ENCODE data around the gene ARL15.

Gene ARL15

GRCh38 chr5:54135042-54135441 lies 175.3 kb downstream of the ARL15 start:
- no peak for TF ChIP-seq POLR2A (IDR thresholded peaks at IDR 0.05; ENCODE audit: low read depth, low read length)
- TF ChIP-seq TAF1 (IDR thresholded peaks at IDR 0.05; ENCODE audit: low read depth, low read length): no peak
- TF ChIP-seq POU2F2 (IDR thresholded peaks at IDR 0.05; ENCODE audit: low read depth, low read length): no peak
- TF ChIP-seq POLR2AphosphoS5 (IDR thresholded peaks at IDR 0.05; ENCODE audit: low read depth, low read length): no peak
- no peak for TF ChIP-seq SPI1 (IDR thresholded peaks at IDR 0.05; ENCODE audit: low read depth, low read length)
- TF ChIP-seq PAX5 (IDR thresholded peaks at IDR 0.05; ENCODE audit: insufficient read depth, low read length, severe bottlenecking): no peak
- FAIRE-seq (no peak), DNase-seq (ENCODE audit: insufficient read length, low spot score) (no peak)

- TF ChIP-seq TAF1 (IDR thresholded peaks at IDR 0.05; ENCODE audit: low read depth, low read length): no peak
- no peak for TF ChIP-seq POLR2AphosphoS5 (IDR thresholded peaks at IDR 0.05; ENCODE audit: low read depth, low read length)
- no peak for TF ChIP-seq SPI1 (IDR thresholded peaks at IDR 0.05; ENCODE audit: low read depth, low read length)
- TF ChIP-seq POU2F2 (IDR thresholded peaks at IDR 0.05; ENCODE audit: low read depth, low read length): no peak
- no peak for TF ChIP-seq PAX5 (IDR thresholded peaks at IDR 0.05; ENCODE audit: insufficient read depth, low read length, severe bottlenecking)
- no peak for TF ChIP-seq POLR2A (IDR thresholded peaks at IDR 0.05; ENCODE audit: low read depth, low read length)
- FAIRE-seq (no peak), DNase-seq (ENCODE audit: insufficient read length, low spot score) (no peak)
Measured at GRCh38 chr5:54133917-54134316, 176.5 kb downstream of the ARL15 start.

- DNase-seq (ENCODE audit: insufficient read length, low spot score) (no peak), FAIRE-seq (no peak)
- no peak for TF ChIP-seq POLR2A (IDR thresholded peaks at IDR 0.05; ENCODE audit: low read depth, low read length)
- no peak for TF ChIP-seq POLR2AphosphoS5 (IDR thresholded peaks at IDR 0.05; ENCODE audit: low read depth, low read length)
Measured at GRCh38 chr5:54120473-54120872, 189.9 kb downstream of the ARL15 start.

- no peak for TF ChIP-seq PAX5 (IDR thresholded peaks at IDR 0.05; ENCODE audit: insufficient read depth, low read length, severe bottlenecking)
- no peak for TF ChIP-seq POLR2AphosphoS5 (IDR thresholded peaks at IDR 0.05; ENCODE audit: low read depth, low read length)
- TF ChIP-seq POLR2A (IDR thresholded peaks at IDR 0.05; ENCODE audit: low read depth, low read length): no peak
- TF ChIP-seq TAF1 (IDR thresholded peaks at IDR 0.05; ENCODE audit: low read depth, low read length): no peak
- no peak for TF ChIP-seq SPI1 (IDR thresholded peaks at IDR 0.05; ENCODE audit: low read depth, low read length)
- TF ChIP-seq POU2F2 (IDR thresholded peaks at IDR 0.05; ENCODE audit: low read depth, low read length): no peak
- FAIRE-seq: no peak
- DNase-seq (ENCODE audit: insufficient read length, low spot score): no peak
Measured at GRCh38 chr5:54117957-54118356, 192.4 kb downstream of the ARL15 start.

- no peak for FAIRE-seq
- no peak for DNase-seq (ENCODE audit: insufficient read length, low spot score)
- TF ChIP-seq TAF1 (IDR thresholded peaks at IDR 0.05; ENCODE audit: low read depth, low read length) (no peak), POLR2AphosphoS5 (IDR thresholded peaks at IDR 0.05; ENCODE audit: low read depth, low read length) (no peak), POU2F2 (IDR thresholded peaks at IDR 0.05; ENCODE audit: low read depth, low read length) (no peak), SPI1 (IDR thresholded peaks at IDR 0.05; ENCODE audit: low read depth, low read length) (no peak), PAX5 (IDR thresholded peaks at IDR 0.05; ENCODE audit: insufficient read depth, low read length, severe bottlenecking) (no peak), POLR2A (IDR thresholded peaks at IDR 0.05; ENCODE audit: low read depth, low read length) (no peak)
Measured at GRCh38 chr5:54115735-54116403, 194.5 kb downstream of the ARL15 start.

- FAIRE-seq: no peak
- DNase-seq (ENCODE audit: insufficient read length, low spot score): no peak
- TF ChIP-seq TAF1 (IDR thresholded peaks at IDR 0.05; ENCODE audit: low read depth, low read length): no peak
- no peak for TF ChIP-seq SPI1 (IDR thresholded peaks at IDR 0.05; ENCODE audit: low read depth, low read length)
- no peak for TF ChIP-seq POU2F2 (IDR thresholded peaks at IDR 0.05; ENCODE audit: low read depth, low read length)
- no peak for TF ChIP-seq PAX5 (IDR thresholded peaks at IDR 0.05; ENCODE audit: insufficient read depth, low read length, severe bottlenecking)
- TF ChIP-seq POLR2AphosphoS5 (IDR thresholded peaks at IDR 0.05; ENCODE audit: low read depth, low read length): no peak
- TF ChIP-seq POLR2A (IDR thresholded peaks at IDR 0.05; ENCODE audit: low read depth, low read length): no peak
Measured at GRCh38 chr5:54113060-54113459, 197.3 kb downstream of the ARL15 start.

- TF ChIP-seq POLR2AphosphoS5 (IDR thresholded peaks at IDR 0.05; ENCODE audit: low read depth, low read length) (no peak), SPI1 (IDR thresholded peaks at IDR 0.05; ENCODE audit: low read depth, low read length) (no peak), TAF1 (IDR thresholded peaks at IDR 0.05; ENCODE audit: low read depth, low read length) (no peak), POLR2A (IDR thresholded peaks at IDR 0.05; ENCODE audit: low read depth, low read length) (no peak), PAX5 (IDR thresholded peaks at IDR 0.05; ENCODE audit: insufficient read depth, low read length, severe bottlenecking) (no peak), POU2F2 (IDR thresholded peaks at IDR 0.05; ENCODE audit: low read depth, low read length) (no peak)
- FAIRE-seq (no peak), DNase-seq (ENCODE audit: insufficient read length, low spot score) (no peak)
Measured at GRCh38 chr5:54109626-54110330, 200.6 kb downstream of the ARL15 start.

GRCh38 chr5:54108136-54108535 lies 202.2 kb downstream of the ARL15 start:
- FAIRE-seq (no peak), DNase-seq (ENCODE audit: insufficient read length, low spot score) (no peak)
- TF ChIP-seq SPI1 (IDR thresholded peaks at IDR 0.05; ENCODE audit: low read depth, low read length) (no peak), POU2F2 (IDR thresholded peaks at IDR 0.05; ENCODE audit: low read depth, low read length) (no peak), TAF1 (IDR thresholded peaks at IDR 0.05; ENCODE audit: low read depth, low read length) (no peak), POLR2AphosphoS5 (IDR thresholded peaks at IDR 0.05; ENCODE audit: low read depth, low read length) (no peak), POLR2A (IDR thresholded peaks at IDR 0.05; ENCODE audit: low read depth, low read length) (no peak), PAX5 (IDR thresholded peaks at IDR 0.05; ENCODE audit: insufficient read depth, low read length, severe bottlenecking) (no peak)

- TF ChIP-seq SPI1 (IDR thresholded peaks at IDR 0.05; ENCODE audit: low read depth, low read length): no peak
- TF ChIP-seq POLR2A (IDR thresholded peaks at IDR 0.05; ENCODE audit: low read depth, low read length): no peak
- TF ChIP-seq TAF1 (IDR thresholded peaks at IDR 0.05; ENCODE audit: low read depth, low read length): no peak
- TF ChIP-seq POU2F2 (IDR thresholded peaks at IDR 0.05; ENCODE audit: low read depth, low read length): no peak
- no peak for TF ChIP-seq POLR2AphosphoS5 (IDR thresholded peaks at IDR 0.05; ENCODE audit: low read depth, low read length)
- no peak for TF ChIP-seq PAX5 (IDR thresholded peaks at IDR 0.05; ENCODE audit: insufficient read depth, low read length, severe bottlenecking)
- DNase-seq (ENCODE audit: insufficient read length, low spot score) (no peak), FAIRE-seq (no peak)
Measured at GRCh38 chr5:54103871-54104270, 206.5 kb downstream of the ARL15 start.

Data from GM12891 (cell line).